HG02970 (cell line): ENCODE measurements around the gene BTK.

ENCODE experiments used
- ATAC-seq: cut with Tn5 transposase; IDR thresholded peaks from one replicate; pipeline ENCODE4 v1.9.1; 2021; ENCODE audit warnings: mild to moderate bottlenecking, moderate library complexity, moderate number of reproducible peaks; ENCODE audit not compliant: unreplicated experiment, low FRiP score

BTK gene

GRCh38 chrX:101385795-101386541, at the start of gene BTK:
TSS of gene BTK (minus strand) at chrX:101386191. CDS start at chrX:101375284, 10,907 bp downstream.
- no peak for ATAC-seq

GRCh38 chrX:101430457-101431078, 44.6 kb upstream of the BTK start:
- ATAC-seq: peak; percentile 79

- no peak for ATAC-seq
Observed at GRCh38 chrX:101429934-101430333, 43.9 kb upstream of the BTK start.

GRCh38 chrX:101427954-101428353, 42.0 kb upstream of the BTK start:
- ATAC-seq: no peak

GRCh38 chrX:101419489-101419888, 33.5 kb upstream of the BTK start:
- no peak for ATAC-seq

GRCh38 chrX:101417981-101418841, 32.2 kb upstream of the BTK start:
- ATAC-seq: no peak

GRCh38 chrX:101417190-101417589, 31.2 kb upstream of the BTK start:
- no peak for ATAC-seq

- ATAC-seq: no peak
Observed at GRCh38 chrX:101416691-101417090, 30.7 kb upstream of the BTK start.

GRCh38 chrX:101415180-101416145, 29.5 kb upstream of the BTK start:
- ATAC-seq: no peak

- no peak for ATAC-seq
Observed at GRCh38 chrX:101411984-101412383, 26.0 kb upstream of the BTK start.

GRCh38 chrX:101410461-101410860, 24.5 kb upstream of the BTK start:
- no peak for ATAC-seq

GRCh38 chrX:101409043-101409442, 23.1 kb upstream of the BTK start:
- no peak for ATAC-seq

- no peak for ATAC-seq
Observed at GRCh38 chrX:101408532-101408841, 22.5 kb upstream of the BTK start.

GRCh38 chrX:101407748-101408531, 21.9 kb upstream of the BTK start, which contains the start of the genes GLA and HNRNPH2:
TSS of gene GLA (minus strand) at chrX:101407925. CDS start at chrX:101407903, 22 bp downstream.
TSS of gene HNRNPH2 (plus strand) at chrX:101408222. CDS start at chrX:101411989, 3,767 bp downstream.
- ATAC-seq: peak; percentile 97

- ATAC-seq: no peak
Observed at GRCh38 chrX:101407167-101407747, 21.3 kb upstream of the BTK start.

GRCh38 chrX:101399825-101400224, 13.8 kb upstream of the BTK start:
- no peak for ATAC-seq

GRCh38 chrX:101398694-101399093, 12.7 kb upstream of the BTK start:
- no peak for ATAC-seq

GRCh38 chrX:101397779-101398178, 11.8 kb upstream of the BTK start:
- ATAC-seq: no peak

GRCh38 chrX:101395789-101396188, 9.8 kb upstream of the BTK start:
- no peak for ATAC-seq
